HG03095 (cell line): ENCODE measurements around the gene BABAM2.

ENCODE experiments used
- ATAC-seq: cut with Tn5 transposase; IDR thresholded peaks from one replicate; pipeline ENCODE4 v1.9.1; 2021; ENCODE audit warnings: moderate library complexity; ENCODE audit not compliant: unreplicated experiment

The BABAM2 gene

DNA sequence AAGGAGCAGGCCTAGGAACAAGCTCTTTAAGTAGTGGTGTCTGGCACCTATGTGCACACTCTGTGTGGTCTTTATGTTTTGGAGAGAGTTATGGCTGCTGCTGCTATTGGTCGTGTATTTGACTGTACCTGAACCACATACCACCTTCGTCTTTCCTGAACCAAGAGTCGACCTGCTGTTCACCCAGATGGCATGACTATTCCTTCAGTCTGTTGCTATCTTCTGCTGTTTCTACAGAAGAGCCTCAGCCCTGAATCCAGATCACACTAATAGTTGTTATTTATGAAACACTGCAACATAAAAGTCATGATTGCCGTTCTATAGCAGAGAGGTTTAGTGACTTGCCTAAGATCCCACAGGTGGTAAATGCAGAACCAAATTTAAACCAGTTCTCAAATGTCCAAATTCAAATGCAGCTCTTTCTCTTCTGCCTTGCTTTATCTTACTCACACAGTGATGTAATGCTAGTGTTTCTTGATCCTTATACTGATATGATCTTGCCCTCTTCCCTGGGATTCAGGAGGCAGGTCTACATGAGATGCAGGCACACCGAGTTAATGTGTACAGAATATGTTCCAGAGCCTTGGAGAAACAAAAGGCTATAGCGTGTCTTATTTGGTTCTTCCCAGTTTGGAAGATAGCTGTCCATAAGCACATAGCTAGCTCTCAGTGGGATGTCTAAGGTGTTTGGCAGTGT lies 380.1 kb downstream of the BABAM2 start:
- ATAC-seq, result no peak

DNA sequence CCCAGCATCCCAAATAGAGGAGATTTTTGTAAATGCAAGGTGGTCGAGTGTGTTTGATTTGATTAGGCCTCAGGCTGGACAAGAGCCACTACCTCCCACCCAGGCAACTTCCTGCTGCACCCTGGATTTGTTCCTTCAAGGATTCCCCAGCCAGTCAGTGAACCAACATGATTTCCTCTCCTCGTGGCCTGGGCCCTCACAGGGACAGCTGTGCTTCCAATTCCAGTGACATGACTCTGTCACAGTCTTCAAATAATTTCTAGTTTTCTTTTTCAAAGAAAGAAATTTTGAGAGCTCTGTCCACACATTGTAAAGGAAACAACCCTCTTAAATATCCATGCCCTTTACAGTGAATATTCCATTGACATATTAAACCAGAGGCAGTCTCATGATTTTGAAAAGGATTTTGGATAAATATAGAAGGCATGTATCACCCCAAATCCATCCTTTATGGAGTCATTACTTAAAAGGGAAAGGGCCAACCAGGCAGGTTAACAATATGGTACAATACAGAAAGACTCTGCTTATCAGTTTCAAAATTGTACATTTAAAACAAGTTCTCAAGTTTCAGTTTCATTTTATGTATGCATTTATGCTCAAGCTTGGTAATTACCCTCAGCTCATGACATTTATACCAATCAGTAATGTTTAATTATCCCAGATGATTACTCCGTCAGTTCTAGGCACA lies 380.8 kb downstream of the BABAM2 start:
- ATAC-seq, result no peak

- no peak for ATAC-seq
Measured at GRCh38 chr2:28271919-28272250, 381.4 kb downstream of the BABAM2 start.

DNA sequence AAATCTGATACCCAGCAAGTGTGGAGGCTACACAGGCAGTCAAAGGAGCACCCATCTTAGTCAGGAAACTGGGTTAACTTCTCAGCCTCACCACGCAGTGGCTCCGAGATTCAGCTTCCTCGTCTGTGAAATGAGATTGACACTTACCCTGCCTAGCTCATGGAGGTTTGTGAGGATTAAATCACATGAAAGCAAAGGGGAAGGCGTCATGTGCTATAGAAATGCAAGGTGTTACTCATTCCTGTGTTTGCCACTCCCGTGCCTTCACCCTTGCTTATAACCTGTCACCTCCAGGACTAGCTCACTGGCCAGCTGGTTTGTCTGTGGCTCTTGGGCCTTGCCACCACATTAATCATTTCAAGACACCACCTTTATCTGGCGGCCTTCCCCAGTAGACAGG lies 383.2 kb downstream of the BABAM2 start:
- ATAC-seq, result no peak

GRCh38 chr2:28274911-28275685 lies 384.6 kb downstream of the BABAM2 start:
- ATAC-seq, result no peak

GRCh38 chr2:28276076-28276618 lies 385.6 kb downstream of the BABAM2 start:
- peak; percentile 55 for ATAC-seq

DNA sequence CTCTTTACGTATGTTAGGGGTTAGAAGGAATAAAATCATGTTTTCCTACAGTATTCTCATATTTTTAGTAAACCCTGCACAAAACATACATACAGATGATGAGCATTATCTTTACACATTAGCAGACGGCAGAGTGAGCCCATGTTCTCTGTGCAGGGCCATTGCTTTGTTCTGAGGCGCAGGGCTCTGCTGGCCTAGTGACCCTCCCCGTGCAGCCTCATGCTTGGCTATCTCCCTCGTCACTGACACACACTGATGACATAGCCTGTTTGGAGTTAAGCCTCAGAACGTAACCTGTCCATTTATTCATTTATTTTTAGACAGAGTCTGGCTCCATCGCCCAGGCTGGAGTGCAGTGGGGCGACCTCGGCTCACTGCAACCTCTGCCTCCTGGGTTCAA lies 386.3 kb downstream of the BABAM2 start:
- no peak for ATAC-seq

DNA sequence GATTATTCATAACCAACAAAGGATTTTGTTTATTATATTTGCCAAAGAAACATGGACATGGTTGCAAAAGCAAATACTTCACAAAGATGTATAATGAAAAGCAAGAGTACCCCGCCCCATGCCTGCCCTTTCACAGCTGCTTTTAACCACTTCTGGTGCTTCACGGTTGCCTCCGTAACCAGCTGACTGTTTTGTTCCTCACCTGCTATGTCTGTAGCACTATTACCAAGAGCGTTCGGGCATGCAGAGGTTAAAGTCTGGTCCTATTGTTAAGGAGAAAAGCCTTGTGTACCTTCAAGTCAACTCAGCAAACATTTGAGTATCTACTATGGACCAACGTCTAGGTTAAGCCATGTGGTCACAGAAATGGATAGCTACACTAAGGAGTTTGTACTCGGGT lies 386.9 kb downstream of the BABAM2 start:
- no peak for ATAC-seq

GRCh38 chr2:28279371-28279770 lies 388.8 kb downstream of the BABAM2 start:
- no peak for ATAC-seq

GRCh38 chr2:28280619-28281018 lies 390.1 kb downstream of the BABAM2 start:
- no peak for ATAC-seq

- ATAC-seq, result no peak
Measured at GRCh38 chr2:28281739-28282138, 391.2 kb downstream of the BABAM2 start.

DNA sequence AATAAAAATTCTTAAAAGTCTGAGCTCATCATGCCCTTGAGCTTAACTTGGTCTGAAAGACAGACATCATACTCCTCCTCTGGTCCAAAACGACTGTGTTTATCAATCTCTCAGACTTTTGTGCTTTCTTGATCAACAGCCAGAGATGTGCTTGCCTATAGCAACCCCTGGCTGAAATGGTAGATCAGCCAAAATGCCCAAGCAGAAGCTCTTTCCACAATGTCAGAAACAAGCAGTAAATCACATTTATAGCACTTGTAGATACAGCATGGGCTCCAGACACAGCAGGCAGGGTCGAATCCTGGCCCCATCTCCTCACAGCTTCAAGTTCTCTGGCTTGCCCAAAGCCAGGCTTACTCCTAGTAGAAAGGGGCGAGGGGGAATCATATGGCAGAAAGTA lies 391.7 kb downstream of the BABAM2 start:
- ATAC-seq, result no peak

DNA sequence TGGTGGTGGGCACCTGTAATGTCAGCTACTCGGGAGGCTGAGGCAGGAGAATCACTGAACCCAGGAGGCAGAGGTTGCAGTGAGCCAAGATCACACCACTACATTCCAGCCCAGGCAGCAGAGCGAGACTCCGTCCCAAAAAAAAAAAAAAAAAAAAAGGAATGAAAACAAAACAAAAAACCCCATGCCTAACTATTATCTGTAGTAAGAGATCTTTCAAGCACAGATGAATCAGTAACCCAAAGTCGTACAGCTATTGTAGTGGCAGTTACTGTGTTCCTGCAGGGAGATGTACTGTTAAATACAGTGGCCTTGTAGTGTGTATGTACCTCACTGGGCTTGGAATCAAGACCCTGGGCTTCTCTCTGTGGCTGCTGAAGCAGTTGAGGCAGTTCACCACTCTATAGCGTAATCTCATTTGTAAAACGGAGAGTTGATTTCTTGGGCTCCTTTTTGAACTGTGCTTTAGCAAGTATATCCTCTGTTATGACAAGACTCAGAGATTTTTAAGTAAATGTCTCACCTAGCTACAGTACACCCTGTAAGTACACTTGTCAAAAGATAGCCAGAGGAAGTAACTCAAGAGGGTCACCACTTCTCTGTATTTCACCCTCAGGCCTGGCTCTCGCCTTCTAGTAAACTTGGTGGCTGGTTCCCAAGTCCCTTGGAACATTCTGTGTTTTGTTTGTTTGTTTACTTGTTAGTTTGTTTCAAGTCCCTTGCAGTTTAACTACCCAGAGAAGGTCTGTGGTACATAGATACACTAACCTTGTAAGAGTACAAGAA lies 392.5 kb downstream of the BABAM2 start:
- no peak for ATAC-seq

- no peak for ATAC-seq
Measured at GRCh38 chr2:28283861-28284260, 393.3 kb downstream of the BABAM2 start.

GRCh38 chr2:28286678-28287077 lies 396.1 kb downstream of the BABAM2 start:
- ATAC-seq, result no peak

DNA sequence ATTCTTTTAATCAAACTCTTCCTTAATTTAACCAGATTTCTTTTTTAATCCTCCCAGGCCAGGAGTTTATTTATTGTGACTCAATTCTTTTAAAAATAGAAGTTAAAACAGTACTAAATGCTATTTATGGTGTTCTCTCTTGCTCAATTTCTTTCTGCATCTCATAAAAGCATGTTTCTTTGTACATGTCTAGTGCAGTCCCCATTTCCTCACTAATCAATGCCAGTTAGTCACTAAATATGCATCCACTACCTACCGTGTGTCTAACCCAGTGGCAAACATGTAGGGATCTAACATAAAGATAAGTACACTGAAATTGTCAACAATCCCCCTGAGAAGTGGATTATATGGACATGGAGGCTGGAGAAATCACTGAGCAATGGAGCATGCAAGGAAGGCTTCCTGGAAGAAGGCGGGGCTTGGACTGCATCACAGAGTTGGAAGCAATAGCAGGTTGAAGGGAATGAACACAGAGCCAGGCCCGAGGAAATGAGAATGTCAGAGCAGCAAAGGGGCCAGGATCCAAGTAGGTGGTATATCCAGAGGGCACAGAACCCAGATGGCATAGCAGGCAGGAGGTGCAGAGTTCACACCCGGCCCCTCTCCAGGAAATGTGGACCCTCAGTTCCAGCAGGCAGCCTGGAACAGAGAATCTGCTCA lies 396.9 kb downstream of the BABAM2 start:
- ATAC-seq, result no peak

GRCh38 chr2:28288620-28289019 lies 398.1 kb downstream of the BABAM2 start:
- ATAC-seq, result no peak

- no peak for ATAC-seq
Measured at GRCh38 chr2:28291811-28292440, 401.4 kb downstream of the BABAM2 start.

GRCh38 chr2:28292491-28292890 lies 402.0 kb downstream of the BABAM2 start:
- no peak for ATAC-seq

- no peak for ATAC-seq
Measured at GRCh38 chr2:28293416-28293815, 402.9 kb downstream of the BABAM2 start.
